Left ventricle myocardium inferior (tissue), 1 donor: ENCODE measurements around the gene ZNF442. TPM values are rescaled to one million over a fixed set of nuclear protein-coding genes. Genes with fewer than 3 reads are reported as not detected.

ENCODE experiments used
- total RNA-seq: library from RNA; stranded (reverse); fragmentation: NEBNext Ultra II Directional; extraction: Animal tissue kit (Norgen Biotek cat#: 25700); gene quantifications from one replicate; pipeline ENCODE4 v1.2.1, GENCODE V29; 2021
- donor health status: DM: no; HTN: yes; CAD: no; lungs with severe emphysema.

The ZNF442 gene
- total RNA-seq, 1 donor from 2014 or later, result 3.4 TPM

Other genes with a start within 250 kb of the ZNF442 start
- 2.2 TPM for gene ZNF20, start 225.3 kb downstream of the ZNF442 start, total RNA-seq
- 4.0 TPM for gene ZNF625, start 208.9 kb downstream of the ZNF442 start, total RNA-seq
- 5.6 TPM for gene ZNF136, start 202.6 kb downstream of the ZNF442 start, total RNA-seq
- gene ZNF44, start 70.8 kb downstream of the ZNF442 start, total RNA-seq, result 7.8 TPM
- gene ZNF563, start 32.0 kb downstream of the ZNF442 start, total RNA-seq, result 4.5 TPM
- gene ZNF799, start 35.6 kb upstream of the ZNF442 start, total RNA-seq, result 2.0 TPM
- gene ZNF443, start 75.3 kb upstream of the ZNF442 start, total RNA-seq, result 2.3 TPM
- 1.1 TPM for gene ZNF709, start 119.1 kb upstream of the ZNF442 start, total RNA-seq
- 11.1 TPM for gene ZNF564, start 185.8 kb upstream of the ZNF442 start, total RNA-seq
- 4.1 TPM for gene ZNF490, start 245.1 kb upstream of the ZNF442 start, total RNA-seq
- gene ZNF791, start 245.2 kb upstream of the ZNF442 start, total RNA-seq, result 15.4 TPM